ENCODE measurements around the gene CNTNAP2.

CNTNAP2 gene

GRCh38 chr7:146700015-146700560 is 583.5 kb downstream of the CNTNAP2 start:
- no peak for DNase-seq

GRCh38 chr7:146701166-146701565 is 584.6 kb downstream of the CNTNAP2 start:
- no peak for DNase-seq

GRCh38 chr7:146702898-146703297 is 586.3 kb downstream of the CNTNAP2 start:
- DNase-seq = no peak

- DNase-seq = no peak
These were observed 592.9 kb downstream of the CNTNAP2 start for GRCh38 chr7:146709451-146710027.

GRCh38 chr7:146713205-146713604 is 596.6 kb downstream of the CNTNAP2 start:
- no peak for DNase-seq

- no peak for DNase-seq
These were observed 597.3 kb downstream of the CNTNAP2 start for GRCh38 chr7:146713934-146714333.

- no peak for DNase-seq
These were observed 603.6 kb downstream of the CNTNAP2 start for GRCh38 chr7:146720195-146720594.

- DNase-seq = no peak
These were observed 606.4 kb downstream of the CNTNAP2 start for GRCh38 chr7:146722986-146723385.

GRCh38 chr7:146725520-146725919 is 608.9 kb downstream of the CNTNAP2 start:
- no peak for DNase-seq

GRCh38 chr7:146728141-146728540 is 611.5 kb downstream of the CNTNAP2 start:
- DNase-seq = no peak

- no peak for DNase-seq
These were observed 612.0 kb downstream of the CNTNAP2 start for GRCh38 chr7:146728611-146729010.

GRCh38 chr7:146731185-146731584 is 614.6 kb downstream of the CNTNAP2 start:
- no peak for DNase-seq

- DNase-seq = no peak
These were observed 619.4 kb downstream of the CNTNAP2 start for GRCh38 chr7:146735992-146736391.

- no peak for DNase-seq
These were observed 620.0 kb downstream of the CNTNAP2 start for GRCh38 chr7:146736446-146737190.

GRCh38 chr7:146740039-146740438 is 623.4 kb downstream of the CNTNAP2 start:
- no peak for DNase-seq

- no peak for DNase-seq
These were observed 625.3 kb downstream of the CNTNAP2 start for GRCh38 chr7:146741911-146742310.

GRCh38 chr7:146754385-146754784 is 637.8 kb downstream of the CNTNAP2 start:
- no peak for DNase-seq

- no peak for DNase-seq
These were observed 639.0 kb downstream of the CNTNAP2 start for GRCh38 chr7:146755585-146755984.

GRCh38 chr7:146764458-146764857 is 647.9 kb downstream of the CNTNAP2 start:
- no peak for DNase-seq

GRCh38 chr7:146768957-146769356 is 652.4 kb downstream of the CNTNAP2 start:
- DNase-seq = no peak

- DNase-seq = no peak
These were observed 656.0 kb downstream of the CNTNAP2 start for GRCh38 chr7:146772601-146773000.

GRCh38 chr7:146773506-146773905 is 656.9 kb downstream of the CNTNAP2 start:
- DNase-seq = no peak

- no peak for DNase-seq
These were observed 664.9 kb downstream of the CNTNAP2 start for GRCh38 chr7:146781352-146782116.

- DNase-seq = no peak
These were observed 670.7 kb downstream of the CNTNAP2 start for GRCh38 chr7:146787266-146787665.

Measured in activated T-cell treated with anti-CD3 and anti-CD28 coated beads, Interleukin-2, amount 50 U/mL, for 48 hours (primary cell).